SH-SY5Y (cell line): Measurements from ENCODE around the gene RSRC1.

Source experiments
- GATA2 ChIP-seq: IDR thresholded peaks from 2 replicates; pipeline ENCODE4 v1.6.1; 2011; ENCODE audit warnings: mild to moderate bottlenecking, low read depth, low read length
- GATA3 ChIP-seq: IDR thresholded peaks from 2 replicates; pipeline ENCODE4 v1.6.1; 2011; ENCODE audit warnings: low read depth, mild to moderate bottlenecking, low read length, moderate library complexity

DNA sequence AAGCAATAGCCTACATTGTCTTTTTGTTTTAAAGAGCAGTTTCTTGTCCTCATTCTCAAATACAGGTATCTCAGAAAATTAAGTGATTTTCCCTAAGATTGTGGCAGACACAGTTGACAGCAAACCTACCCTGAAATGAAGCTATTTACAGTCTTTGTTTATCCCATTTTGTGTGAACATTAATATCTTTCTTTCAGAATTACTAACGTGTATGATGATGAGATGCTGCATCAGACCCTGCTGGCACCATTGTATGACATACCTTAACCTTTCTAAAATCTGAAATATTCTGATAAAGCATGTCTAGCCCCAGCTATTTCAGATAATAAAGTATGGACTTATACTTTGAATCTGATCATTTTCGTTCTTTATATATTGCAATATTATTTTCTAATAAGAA lies 185.9 kb downstream of the RSRC1 start:
- TF ChIP-seq GATA2 (no peak), GATA3 (no peak)
